ENCODE measurements around the gene HUNK. TPM values are rescaled to one million over a fixed set of nuclear protein-coding genes. Genes with fewer than 3 reads are reported as not detected.

The HUNK gene
- total and polyA plus RNA-seq, 2 donors (not counting 1 experiment from before 2014, with no cell fraction given) = 0.01 to 0.07 TPM

GRCh38 chr21:31885146-31885545, 12.3 kb downstream of the HUNK start:
- Histone ChIP-seq H3K27ac (ENCODE audit: low read length in 2 of 2) (no peak overlapping the region), H3K9ac (ENCODE audit: low read length) (no peak overlapping the region), H3K36me3 (replicated peaks in 1 of 2; ENCODE audit: control extremely low read depth in 1 of 2, control insufficient read depth in 1 of 2, extremely low read depth in 1 of 2, insufficient read depth in 2 of 2, low read length in 1 of 2) (no peaks in the 10 kb centered on the region), H3K79me2 (ENCODE audit: control insufficient read depth, insufficient read depth, low read length) (no peaks in the 10 kb centered on the region), H2AFZ (ENCODE audit: insufficient read depth, low read depth, low read length, poor library complexity, severe bottlenecking) (no peak overlapping the region), H3K4me1 (ENCODE audit: control insufficient read depth in 2 of 2, insufficient read depth in 2 of 2, low read length in 2 of 2) (no peaks in the 10 kb centered on the region), H3K4me2 (replicated peaks; ENCODE audit: low read depth, low read length, poor library complexity, severe bottlenecking) (no peak overlapping the region), H3K4me3 (ENCODE audit: control extremely low read depth in 1 of 5, extremely low read depth in 1 of 5, insufficient read depth in 1 of 5, low read depth in 2 of 5, low read length in 4 of 5) (no peak overlapping the region), H3K9me3 (ENCODE audit: control extremely low read depth in 1 of 3, control insufficient read depth in 2 of 3, insufficient read depth in 1 of 3, low read length in 2 of 3) (no peaks in the 10 kb centered on the region), H4K20me1 (ENCODE audit: control insufficient read depth, insufficient read depth, low read length, poor library complexity, severe bottlenecking) (no peaks in the 10 kb centered on the region), H3K27me3 (replicated peaks in 1 of 4; ENCODE audit: control extremely low read depth in 1 of 4, control insufficient read depth in 3 of 4, insufficient read depth in 4 of 4, low read length in 3 of 4) (peaks cover 0 to 3% (median 0%) of the 10 kb centered on the region in 4 experiments)
- TF ChIP-seq CTCF (IDR thresholded peaks at IDR 0.05) (no peak), EZH2 (IDR thresholded peaks at IDR 0.05; ENCODE audit: borderline replicate concordance, insufficient read depth, low read depth, low read length, poor library complexity, severe bottlenecking) (no peak)
- intact Hi-C loops (cut with micrococcal nuclease) = no loop called here
- no peak overlapping the region for H3K4me3 Mint-ChIP-seq
- H3K27ac Mint-ChIP-seq = no peak overlapping the region
- peaks cover 28% of the 10 kb centered on the region for H3K27me3 Mint-ChIP-seq
- WGBS (ENCODE audit: insufficient coverage) = 94% methylated on average over 11 of the region's 11 CpGs
- DNase-seq (no peak), ATAC-seq (ENCODE audit: low read depth) (no peak)
- ChIA-PET CTCF (no interaction called here), POLR2A (no interaction called here)
- H3K4me1 Mint-ChIP-seq = no peaks in the 10 kb centered on the region
- peaks cover 2% of the 10 kb centered on the region for H3K9me3 Mint-ChIP-seq (ENCODE audit: insufficient read depth)

- H3K36me3 ChIP-seq (replicated peaks in 1 of 2; ENCODE audit: control extremely low read depth in 1 of 2, control insufficient read depth in 1 of 2, extremely low read depth in 1 of 2, insufficient read depth in 2 of 2, low read length in 1 of 2) = no peaks in the 10 kb centered on the region
- no peak overlapping the region for H3K27ac ChIP-seq (ENCODE audit: low read length in 2 of 2)
- H3K4me3 ChIP-seq (ENCODE audit: control extremely low read depth in 1 of 5, extremely low read depth in 1 of 5, insufficient read depth in 1 of 5, low read depth in 2 of 5, low read length in 4 of 5) = no peak overlapping the region
- H3K4me1 ChIP-seq (ENCODE audit: control insufficient read depth in 2 of 2, insufficient read depth in 2 of 2, low read length in 2 of 2) = no peaks in the 10 kb centered on the region
- H3K4me3 Mint-ChIP-seq = no peak overlapping the region
- H3K79me2 ChIP-seq (ENCODE audit: control insufficient read depth, insufficient read depth, low read length) = no peaks in the 10 kb centered on the region
- no peak overlapping the region for H3K4me2 ChIP-seq (replicated peaks; ENCODE audit: low read depth, low read length, poor library complexity, severe bottlenecking)
- POLR2A ChIA-PET = no interaction called here
- H3K27me3 Mint-ChIP-seq = peaks cover 23% of the 10 kb centered on the region
- no peaks in the 10 kb centered on the region for H3K27me3 ChIP-seq (replicated peaks in 1 of 4; ENCODE audit: control extremely low read depth in 1 of 4, control insufficient read depth in 3 of 4, insufficient read depth in 4 of 4, low read length in 3 of 4)
- CTCF ChIA-PET = no interaction called here
- ATAC-seq (ENCODE audit: low read depth) (no peak), DNase-seq (no peak)
- no peaks in the 10 kb centered on the region for H3K4me1 Mint-ChIP-seq
- no peak for TF ChIP-seq EZH2 (IDR thresholded peaks at IDR 0.05; ENCODE audit: borderline replicate concordance, insufficient read depth, low read depth, low read length, poor library complexity, severe bottlenecking)
- TF ChIP-seq CTCF (IDR thresholded peaks at IDR 0.05) = no peak
- no peak overlapping the region for H3K27ac Mint-ChIP-seq
- no peak overlapping the region for H2AFZ ChIP-seq (ENCODE audit: insufficient read depth, low read depth, low read length, poor library complexity, severe bottlenecking)
- H3K9me3 Mint-ChIP-seq (ENCODE audit: insufficient read depth) = peaks cover 2% of the 10 kb centered on the region
- H3K9me3 ChIP-seq (ENCODE audit: control extremely low read depth in 1 of 3, control insufficient read depth in 2 of 3, insufficient read depth in 1 of 3, low read length in 2 of 3) = no peaks in the 10 kb centered on the region
- H3K9ac ChIP-seq (ENCODE audit: low read length) = no peak overlapping the region
- intact Hi-C loops (cut with micrococcal nuclease) = no loop called here
- 91% methylated on average over 4 of the region's 5 CpGs for WGBS (ENCODE audit: insufficient coverage)
- H4K20me1 ChIP-seq (ENCODE audit: control insufficient read depth, insufficient read depth, low read length, poor library complexity, severe bottlenecking) = no peaks in the 10 kb centered on the region
Observed at GRCh38 chr21:31886915-31887314, 14.1 kb downstream of the HUNK start.

Measured in B cell (primary cell).